NB4 (cell line): ENCODE data around the gene TIAL1.

Experiments used
- MYC ChIP-seq: IDR thresholded peaks from 2 replicates; pipeline ENCODE4 v1.6.1; 2011; ENCODE audit warnings: low read depth, low read length
- POLR2A ChIP-seq: IDR thresholded peaks from 2 replicates; pipeline ENCODE4 v1.6.1; 2011; ENCODE audit warnings: mild to moderate bottlenecking; ENCODE audit not compliant: insufficient read length; ENCODE audit errors: extremely low read depth
- TF ChIP-seq, protein P1 (sequence below): IDR thresholded peaks from one replicate; pipeline ENCODE4 v1.5.1; 2012; ENCODE audit warnings: low read depth, low read length

DNA sequence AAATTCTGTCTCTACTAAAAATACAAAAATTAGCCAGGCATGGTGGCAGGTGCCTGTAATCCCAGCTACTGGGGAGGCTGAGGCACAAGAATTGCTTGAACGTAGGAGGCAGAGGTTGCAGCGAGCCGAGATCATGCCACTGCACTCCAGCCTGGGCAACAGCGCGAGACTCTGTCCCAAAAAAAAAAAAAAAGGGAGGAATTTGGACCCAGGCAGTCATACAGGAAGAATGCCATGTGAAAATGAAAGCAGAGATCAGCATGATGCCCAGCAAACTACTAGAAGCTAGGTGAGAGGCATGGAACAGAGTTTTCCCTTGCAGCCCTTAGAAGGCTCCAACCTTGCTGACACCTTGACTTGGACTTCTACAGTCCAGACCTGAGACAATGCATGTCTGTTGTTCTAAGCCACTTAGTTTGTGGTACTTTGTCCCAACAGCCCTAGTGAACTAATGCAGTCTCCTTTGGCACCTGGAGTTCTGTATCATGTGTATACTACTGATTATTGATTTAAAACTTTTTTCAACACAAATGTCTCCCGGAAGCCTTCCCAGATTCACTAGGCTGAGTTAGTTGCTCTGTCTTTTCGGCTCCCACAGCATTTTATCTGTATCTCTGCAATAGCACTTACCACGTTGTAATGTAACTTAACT lies 44.2 kb upstream of the TIAL1 start:
- TF ChIP-seq, protein P1, sequence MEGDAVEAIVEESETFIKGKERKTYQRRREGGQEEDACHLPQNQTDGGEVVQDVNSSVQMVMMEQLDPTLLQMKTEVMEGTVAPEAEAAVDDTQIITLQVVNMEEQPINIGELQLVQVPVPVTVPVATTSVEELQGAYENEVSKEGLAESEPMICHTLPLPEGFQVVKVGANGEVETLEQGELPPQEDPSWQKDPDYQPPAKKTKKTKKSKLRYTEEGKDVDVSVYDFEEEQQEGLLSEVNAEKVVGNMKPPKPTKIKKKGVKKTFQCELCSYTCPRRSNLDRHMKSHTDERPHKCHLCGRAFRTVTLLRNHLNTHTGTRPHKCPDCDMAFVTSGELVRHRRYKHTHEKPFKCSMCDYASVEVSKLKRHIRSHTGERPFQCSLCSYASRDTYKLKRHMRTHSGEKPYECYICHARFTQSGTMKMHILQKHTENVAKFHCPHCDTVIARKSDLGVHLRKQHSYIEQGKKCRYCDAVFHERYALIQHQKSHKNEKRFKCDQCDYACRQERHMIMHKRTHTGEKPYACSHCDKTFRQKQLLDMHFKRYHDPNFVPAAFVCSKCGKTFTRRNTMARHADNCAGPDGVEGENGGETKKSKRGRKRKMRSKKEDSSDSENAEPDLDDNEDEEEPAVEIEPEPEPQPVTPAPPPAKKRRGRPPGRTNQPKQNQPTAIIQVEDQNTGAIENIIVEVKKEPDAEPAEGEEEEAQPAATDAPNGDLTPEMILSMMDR: no peak
- no peak for TF ChIP-seq MYC
- TF ChIP-seq POLR2A: no peak
